ENCODE measurements around the gene CYBB. TPM values are rescaled to one million over a fixed set of nuclear protein-coding genes. Genes with fewer than 3 reads are reported as not detected.

Gene CYBB
- total RNA-seq, 1 experiment from 2014 or later, result 0.23 TPM

DNA sequence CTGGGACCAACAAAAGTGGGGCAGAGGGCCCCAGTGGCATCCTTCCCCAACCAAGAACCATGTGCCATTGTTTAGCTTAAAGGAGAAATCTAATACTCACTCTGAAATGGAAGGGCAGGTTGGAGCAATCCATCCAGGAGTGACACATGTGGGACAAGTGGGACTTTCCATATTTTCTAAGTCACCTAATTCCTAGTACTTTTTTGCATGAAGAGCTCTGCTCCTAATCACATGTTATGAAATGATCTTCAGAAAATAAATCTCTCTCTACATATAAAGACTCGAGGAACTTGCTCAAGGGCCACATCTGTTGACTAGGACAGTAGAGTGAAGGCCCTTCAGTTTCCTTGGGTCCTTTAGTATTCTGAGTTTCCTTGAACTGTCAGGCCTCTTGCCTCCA lies 2.5 kb downstream of the CYBB start:
- H3K9me3 ChIP-seq (ENCODE audit: control insufficient read depth, insufficient read depth, low read depth, low read length), result no peaks in the 10 kb centered on the region
- intact Hi-C loops (cut with micrococcal nuclease; ENCODE audit: unreplicated experiment), result no loop called here
- H3K36me3 ChIP-seq (ENCODE audit: control insufficient read depth, insufficient read depth, low read length), result no peaks in the 10 kb centered on the region
- H3K27me3 ChIP-seq (ENCODE audit: control insufficient read depth, insufficient read depth, low read length), result no peaks in the 10 kb centered on the region
- no TSS peak for BruUV-seq (replicated peaks)
- POLR2A ChIA-PET, result no interaction called here
- no peak for DNase-seq (ENCODE audit: low read depth, low spot score)
- in situ Hi-C loops (cut with HindIII; ENCODE audit: low pct_unique_long_range_greater_than_20kb, low sequenced_read_pairs), result no loop called here
- no peaks in the 10 kb centered on the region for H3K4me1 ChIP-seq (ENCODE audit: control insufficient read depth, insufficient read depth, low read length)
- no peak for ATAC-seq
- no peak overlapping the region for H3K27ac ChIP-seq (ENCODE audit: low read length)
- TF ChIP-seq, protein P1, sequence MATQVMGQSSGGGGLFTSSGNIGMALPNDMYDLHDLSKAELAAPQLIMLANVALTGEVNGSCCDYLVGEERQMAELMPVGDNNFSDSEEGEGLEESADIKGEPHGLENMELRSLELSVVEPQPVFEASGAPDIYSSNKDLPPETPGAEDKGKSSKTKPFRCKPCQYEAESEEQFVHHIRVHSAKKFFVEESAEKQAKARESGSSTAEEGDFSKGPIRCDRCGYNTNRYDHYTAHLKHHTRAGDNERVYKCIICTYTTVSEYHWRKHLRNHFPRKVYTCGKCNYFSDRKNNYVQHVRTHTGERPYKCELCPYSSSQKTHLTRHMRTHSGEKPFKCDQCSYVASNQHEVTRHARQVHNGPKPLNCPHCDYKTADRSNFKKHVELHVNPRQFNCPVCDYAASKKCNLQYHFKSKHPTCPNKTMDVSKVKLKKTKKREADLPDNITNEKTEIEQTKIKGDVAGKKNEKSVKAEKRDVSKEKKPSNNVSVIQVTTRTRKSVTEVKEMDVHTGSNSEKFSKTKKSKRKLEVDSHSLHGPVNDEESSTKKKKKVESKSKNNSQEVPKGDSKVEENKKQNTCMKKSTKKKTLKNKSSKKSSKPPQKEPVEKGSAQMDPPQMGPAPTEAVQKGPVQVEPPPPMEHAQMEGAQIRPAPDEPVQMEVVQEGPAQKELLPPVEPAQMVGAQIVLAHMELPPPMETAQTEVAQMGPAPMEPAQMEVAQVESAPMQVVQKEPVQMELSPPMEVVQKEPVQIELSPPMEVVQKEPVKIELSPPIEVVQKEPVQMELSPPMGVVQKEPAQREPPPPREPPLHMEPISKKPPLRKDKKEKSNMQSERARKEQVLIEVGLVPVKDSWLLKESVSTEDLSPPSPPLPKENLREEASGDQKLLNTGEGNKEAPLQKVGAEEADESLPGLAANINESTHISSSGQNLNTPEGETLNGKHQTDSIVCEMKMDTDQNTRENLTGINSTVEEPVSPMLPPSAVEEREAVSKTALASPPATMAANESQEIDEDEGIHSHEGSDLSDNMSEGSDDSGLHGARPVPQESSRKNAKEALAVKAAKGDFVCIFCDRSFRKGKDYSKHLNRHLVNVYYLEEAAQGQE (IDR thresholded peaks at IDR 0.05; ENCODE audit: insufficient read depth in 1 of 2, low read depth in 2 of 2, low read length in 1 of 2), result no peak
- TF ChIP-seq SIN3A (IDR thresholded peaks at IDR 0.05; ENCODE audit: borderline replicate concordance, insufficient read depth, low read depth, low read length) (no peak), POLR2AphosphoS5 (IDR thresholded peaks at IDR 0.05; ENCODE audit: low read depth, low read length) (no peak), TCF7L2 (IDR thresholded peaks at IDR 0.05; ENCODE audit: low read depth, low read length) (no peak)
- TF ChIP-seq, protein P2, sequence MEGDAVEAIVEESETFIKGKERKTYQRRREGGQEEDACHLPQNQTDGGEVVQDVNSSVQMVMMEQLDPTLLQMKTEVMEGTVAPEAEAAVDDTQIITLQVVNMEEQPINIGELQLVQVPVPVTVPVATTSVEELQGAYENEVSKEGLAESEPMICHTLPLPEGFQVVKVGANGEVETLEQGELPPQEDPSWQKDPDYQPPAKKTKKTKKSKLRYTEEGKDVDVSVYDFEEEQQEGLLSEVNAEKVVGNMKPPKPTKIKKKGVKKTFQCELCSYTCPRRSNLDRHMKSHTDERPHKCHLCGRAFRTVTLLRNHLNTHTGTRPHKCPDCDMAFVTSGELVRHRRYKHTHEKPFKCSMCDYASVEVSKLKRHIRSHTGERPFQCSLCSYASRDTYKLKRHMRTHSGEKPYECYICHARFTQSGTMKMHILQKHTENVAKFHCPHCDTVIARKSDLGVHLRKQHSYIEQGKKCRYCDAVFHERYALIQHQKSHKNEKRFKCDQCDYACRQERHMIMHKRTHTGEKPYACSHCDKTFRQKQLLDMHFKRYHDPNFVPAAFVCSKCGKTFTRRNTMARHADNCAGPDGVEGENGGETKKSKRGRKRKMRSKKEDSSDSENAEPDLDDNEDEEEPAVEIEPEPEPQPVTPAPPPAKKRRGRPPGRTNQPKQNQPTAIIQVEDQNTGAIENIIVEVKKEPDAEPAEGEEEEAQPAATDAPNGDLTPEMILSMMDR (IDR thresholded peaks at IDR 0.05), result no peak
- no peak overlapping the region for H3K4me3 ChIP-seq (ENCODE audit: low read depth in 2 of 2, low read length in 2 of 2)
- CTCF ChIA-PET, result no interaction called here

DNA sequence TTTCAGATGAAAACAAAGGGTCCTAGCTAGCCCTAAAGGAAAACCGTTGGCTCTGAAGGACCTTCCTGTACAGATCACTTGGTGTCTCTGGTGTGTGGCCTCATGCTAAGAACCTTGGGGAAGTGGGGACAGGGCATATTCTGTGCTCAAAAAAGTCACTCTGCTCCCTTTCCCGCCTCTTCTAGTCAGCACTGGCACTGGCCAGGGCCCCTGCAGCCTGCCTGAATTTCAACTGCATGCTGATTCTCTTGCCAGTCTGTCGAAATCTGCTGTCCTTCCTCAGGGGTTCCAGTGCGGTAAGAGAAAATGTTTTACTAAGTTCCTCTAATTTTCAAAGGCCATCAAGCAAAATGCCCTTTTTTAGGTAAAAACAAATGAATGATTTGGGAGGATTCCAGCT lies 3.4 kb downstream of the CYBB start:
- Histone ChIP-seq H3K27me3 (ENCODE audit: control insufficient read depth, insufficient read depth, low read length) (no peaks in the 10 kb centered on the region), H3K9me3 (ENCODE audit: control insufficient read depth, insufficient read depth, low read depth, low read length) (no peaks in the 10 kb centered on the region), H3K4me1 (ENCODE audit: control insufficient read depth, insufficient read depth, low read length) (no peaks in the 10 kb centered on the region), H3K27ac (ENCODE audit: low read length) (no peak overlapping the region), H3K4me3 (ENCODE audit: low read depth in 2 of 2, low read length in 2 of 2) (no peak overlapping the region), H3K36me3 (ENCODE audit: control insufficient read depth, insufficient read depth, low read length) (no peaks in the 10 kb centered on the region)
- POLR2A ChIA-PET, result no interaction called here
- no peak for TF ChIP-seq SIN3A (IDR thresholded peaks at IDR 0.05; ENCODE audit: borderline replicate concordance, insufficient read depth, low read depth, low read length)
- TF ChIP-seq, protein P2 (IDR thresholded peaks at IDR 0.05), result no peak
- TF ChIP-seq, protein P1 (IDR thresholded peaks at IDR 0.05; ENCODE audit: insufficient read depth in 1 of 2, low read depth in 2 of 2, low read length in 1 of 2), result no peak
- TF ChIP-seq TCF7L2 (IDR thresholded peaks at IDR 0.05; ENCODE audit: low read depth, low read length), result no peak
- TF ChIP-seq POLR2AphosphoS5 (IDR thresholded peaks at IDR 0.05; ENCODE audit: low read depth, low read length), result no peak
- intact Hi-C loops (cut with micrococcal nuclease; ENCODE audit: unreplicated experiment) (no loop called here), in situ Hi-C loops (cut with HindIII; ENCODE audit: low pct_unique_long_range_greater_than_20kb, low sequenced_read_pairs) (no loop called here)
- no peak for DNase-seq (ENCODE audit: low read depth, low spot score)
- BruUV-seq (replicated peaks), result no TSS peak
- no peak for ATAC-seq
- CTCF ChIA-PET, result no interaction called here

All from Panc1 (cell line).